Mesodermal cell (in vitro differentiated cells): ENCODE measurements around the gene ORMDL1.
A peak's percentile ranks its signal among the peaks of the same experiment; 100 is the strongest.
"Not testable (repeated sequence)": the region's sequence is repeated elsewhere in the genome, so short reads cannot be mapped to it uniquely, and the experiment has no call there.

Source experiments
- H3K27ac ChIP-seq: 2 replicates; pipeline ENCODE4 v1.7.0; 2013; ENCODE audit warnings: mild to moderate bottlenecking, low read depth, low read length, moderate library complexity; ENCODE audit not compliant: severe bottlenecking
- H3K36me3 ChIP-seq: 2 replicates; pipeline ENCODE4 v1.7.1; 2013; ENCODE audit warnings: mild to moderate bottlenecking, low read length, moderate library complexity; ENCODE audit not compliant: control insufficient read depth, insufficient read depth
- H3K4me1 ChIP-seq: one replicate; pipeline ENCODE4 v1.7.1; 2013; ENCODE audit warnings: mild to moderate bottlenecking, low read length; ENCODE audit not compliant: insufficient read depth, control insufficient read depth, poor library complexity, severe bottlenecking
- H3K4me3 ChIP-seq: 2 replicates; pipeline ENCODE4 v1.7.0; 2013; ENCODE audit warnings: low read length, control low read depth, mild to moderate bottlenecking; ENCODE audit not compliant: insufficient read depth, poor library complexity, severe bottlenecking; ENCODE audit errors: extremely low read depth
- H3K9me3 ChIP-seq: 2 replicates; pipeline ENCODE4 v1.7.1; 2013; ENCODE audit warnings: mild to moderate bottlenecking, low read length, moderate library complexity; ENCODE audit not compliant: control insufficient read depth
- WGBS, 2 experiments: methylation state at CpG; one replicate each; pipeline ENCODE4 v1.1.5; 2013; ENCODE audit warnings: missing lambda C conversion rate in 2 of 2; ENCODE audit not compliant: insufficient coverage in 2 of 2; 5-methylcytosine and 5-hydroxymethylcytosine counted together

Gene ORMDL1

GRCh38 chr2:189770590-189771322 lies 13.4 kb downstream of the ORMDL1 start:
- Histone ChIP-seq H3K4me3 (no peak overlapping the region), H3K9me3 (no peaks in the 10 kb centered on the region), H3K27ac (no peak overlapping the region), H3K36me3 (peaks cover 60% of the 10 kb centered on the region), H3K4me1 (no peaks in the 10 kb centered on the region)
- WGBS, 2 experiments = no CpG with 5 or more reads among the region's 6 CpGs

GRCh38 chr2:189763908-189764661 lies 20.1 kb downstream of the ORMDL1 start:
- no peak overlapping the region for H3K4me3 ChIP-seq
- H3K27ac ChIP-seq = no peak overlapping the region
- WGBS, 2 experiments = 89% methylated on average over 2 of the region's 4 CpGs; no CpG with 5 or more reads in 1 of the 2 experiments
- H3K9me3 ChIP-seq = no peaks in the 10 kb centered on the region
- H3K4me1 ChIP-seq = no peaks in the 10 kb centered on the region
- H3K36me3 ChIP-seq = peaks cover 9% of the 10 kb centered on the region

- H3K4me3 ChIP-seq = peak within 1 kb of the TSS; percentile 88
- peaks cover 6% of the 10 kb centered on the region for H3K36me3 ChIP-seq
- H3K9me3 ChIP-seq = no peaks in the 10 kb centered on the region
- 0% methylated on average over 18 to 21 of the region's 33 CpGs for WGBS, 2 experiments
- no peaks in the 10 kb centered on the region for H3K4me1 ChIP-seq
- H3K27ac ChIP-seq = peak within 1 kb of the TSS; percentile 86
These were observed 21.4 kb downstream of the ORMDL1 start, which contains the start of gene OSGEPL1 for GRCh38 chr2:189762551-189763298. Gene OSGEPL1, minus strand, starts transcription at chr2:189762792. Its CDS starts 1,152 bp downstream, at chr2:189761640.

- Histone ChIP-seq H3K36me3 (peaks cover 5% of the 10 kb centered on the region), H3K27ac (peak overlapping the region; percentile 86), H3K4me3 (peak overlapping the region; percentile 88), H3K4me1 (no peaks in the 10 kb centered on the region), H3K9me3 (no peaks in the 10 kb centered on the region)
- whole genome bisulfite sequencing, 2 experiments = 3 to 7% methylated on average over 3 to 4 of the region's 7 CpGs
These were observed 21.9 kb downstream of the ORMDL1 start for GRCh38 chr2:189762229-189762550.

- WGBS, 2 experiments = 100% methylated on average over 4 of the region's 19 CpGs
- H3K27ac ChIP-seq, H3K4me3 ChIP-seq, H3K4me1 ChIP-seq, H3K9me3 ChIP-seq, H3K36me3 ChIP-seq: not testable (repeated sequence)
These were observed 24.0 kb downstream of the ORMDL1 start for GRCh38 chr2:189760154-189760553.

- WGBS, 2 experiments = 36 to 38% methylated on average over 1 of the region's 2 CpGs
- Histone ChIP-seq H3K9me3 (no peaks in the 10 kb centered on the region), H3K4me1 (no peaks in the 10 kb centered on the region)
These were observed 27.7 kb downstream of the ORMDL1 start for GRCh38 chr2:189756311-189756952.

GRCh38 chr2:189751080-189751658 lies 33.0 kb downstream of the ORMDL1 start:
- no peaks in the 10 kb centered on the region for H3K9me3 ChIP-seq
- peaks cover 41% of the 10 kb centered on the region for H3K36me3 ChIP-seq
- H3K27ac ChIP-seq = no peak overlapping the region
- WGBS, 2 experiments = 83 to 95% methylated on average over 6 of the region's 10 CpGs
- H3K4me1 ChIP-seq = no peaks in the 10 kb centered on the region
- H3K4me3 ChIP-seq = no peak overlapping the region

More at GRCh38 chr2:189756311-189756952, 27.7 kb downstream of the ORMDL1 start:
- H3K4me3 ChIP-seq = no peak overlapping the region
- H3K36me3 ChIP-seq = peaks cover 8% of the 10 kb centered on the region
- no peak overlapping the region for H3K27ac ChIP-seq

- Histone ChIP-seq H3K4me1 (no peaks in the 10 kb centered on the region), H3K4me3 (no peak overlapping the region), H3K27ac (no peak overlapping the region), H3K9me3 (no peaks in the 10 kb centered on the region), H3K36me3 (no peaks in the 10 kb centered on the region)
- WGBS, 2 experiments = no CpG with 5 or more reads among the region's 3 CpGs
These were observed 54.7 kb downstream of the ORMDL1 start for GRCh38 chr2:189729430-189729829.

GRCh38 chr2:189726849-189727248 lies 57.3 kb downstream of the ORMDL1 start:
- Histone ChIP-seq H3K4me3 (no peak overlapping the region), H3K4me1 (no peaks in the 10 kb centered on the region), H3K36me3 (no peaks in the 10 kb centered on the region), H3K27ac (no peak overlapping the region), H3K9me3 (no peaks in the 10 kb centered on the region)

- Histone ChIP-seq H3K9me3 (no peaks in the 10 kb centered on the region), H3K4me1 (no peaks in the 10 kb centered on the region), H3K4me3 (no peak overlapping the region), H3K27ac (no peak overlapping the region), H3K36me3 (no peaks in the 10 kb centered on the region)
- WGBS, 2 experiments = 100% methylated on average over 1 of the region's 1 CpG; no CpG with 5 or more reads in 1 of the 2 experiments
These were observed 57.9 kb downstream of the ORMDL1 start for GRCh38 chr2:189726271-189726670.
